ENCODE measurements around the gene PCDHGA8. TPM values are rescaled to one million over a fixed set of nuclear protein-coding genes. Genes with fewer than 3 reads are reported as not detected.
"Not testable (repeated sequence)": the region's sequence is repeated elsewhere in the genome, so short reads cannot be mapped to it uniquely, and the experiment has no call there.

The PCDHGA8 gene
- polyA plus RNA-seq: under 1 TPM in 2 of 4 donors, not detected in 2; 0.10 to 0.15 TPM
- long read RNA-seq, donor 1: 0 reads
- long read RNA-seq, donor 2: 0 reads
- long read RNA-seq, donor 3: 0 reads
- long read RNA-seq, donor 4: 0 reads
- long read RNA-seq, donor 5: 0 reads
- long read RNA-seq, donor 6, full-length matches to known transcripts: 2 of 2 reads
- long read RNA-seq, donor 6, partial matches to known transcripts: 0 of 2 reads
- long read RNA-seq, donor 6, other reads (novel, unspliced or antisense): 0 of 2 reads
- long read RNA-seq, donor 7, full-length matches to known transcripts: 4 of 4 reads
- long read RNA-seq, donor 7, partial matches to known transcripts: 0 of 4 reads
- long read RNA-seq, donor 7, other reads (novel, unspliced or antisense): 0 of 4 reads
- long read RNA-seq, donor 8: 0 reads
- long read RNA-seq, donor 9: 0 reads
- long read RNA-seq, donor 10: 0 reads

DNA sequence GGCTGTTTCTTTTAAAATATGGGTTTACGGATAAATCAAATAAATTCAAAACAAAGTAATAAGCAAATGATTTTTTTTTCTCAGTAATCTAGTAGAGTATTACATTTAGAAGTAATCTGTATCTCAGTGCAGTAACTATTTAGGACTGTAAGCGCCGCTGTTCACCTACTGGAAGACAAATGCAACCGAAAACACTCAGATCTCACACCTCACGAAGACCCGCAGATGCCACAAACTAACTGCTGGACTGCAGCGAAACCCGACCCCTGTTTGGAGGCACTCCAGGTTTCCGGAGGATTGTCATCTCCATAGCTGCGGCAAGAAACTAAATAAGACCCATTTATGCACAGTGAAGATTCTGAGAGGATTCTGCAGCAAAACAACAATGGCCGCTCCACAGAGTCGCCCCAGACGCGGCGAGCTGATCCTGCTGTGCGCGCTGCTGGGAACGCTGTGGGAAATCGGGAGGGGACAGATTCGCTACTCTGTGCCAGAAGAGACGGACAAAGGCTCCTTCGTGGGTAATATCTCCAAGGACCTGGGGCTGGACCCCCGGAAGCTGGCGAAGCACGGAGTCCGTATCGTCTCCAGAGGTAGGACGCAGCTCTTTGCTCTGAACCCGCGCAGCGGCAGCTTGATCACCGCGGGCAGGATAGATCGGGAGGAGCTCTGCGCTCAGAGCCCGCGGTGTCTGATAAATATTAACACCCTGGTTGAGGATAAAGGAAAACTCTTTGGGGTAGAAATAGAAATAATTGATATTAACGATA is at the start of gene PCDHGA8:
Gene PCDHGA8 (plus strand): TSS at position 205 of the 770 bp plus-strand sequence. CDS start 181 bp downstream, at position 386.
- Histone ChIP-seq H3K9me3 (ENCODE audit: control insufficient read depth in 2 of 2, insufficient read depth in 1 of 2, low read depth in 1 of 2, low read length in 1 of 2) (peaks cover 8 to 51% of the 10 kb centered on the region in 2 donors), H3K4me1 (ENCODE audit: control insufficient read depth in 3 of 3, insufficient read depth in 2 of 3, low read depth in 1 of 3, low read length in 2 of 3) (no peaks in the 10 kb centered on the region), H3K36me3 (ENCODE audit: control insufficient read depth in 3 of 3, insufficient read depth in 2 of 3, low read depth in 1 of 3, low read length in 3 of 3) (no peaks in the 10 kb centered on the region), H3K27me3 (ENCODE audit: control insufficient read depth in 3 of 3, insufficient read depth in 3 of 3, low read length in 3 of 3) (peaks cover 0 to 31% (median 23%) of the 10 kb centered on the region in 3 donors), H3K27ac (ENCODE audit: low read depth in 1 of 3, low read length in 2 of 3) (no peak within 1 kb of the TSS), H3K4me3 (ENCODE audit: low read depth in 1 of 3, low read length in 3 of 3) (no peak within 1 kb of the TSS)
- WGBS, 3 donors: 31 to 47% (median 46%) methylated on average over 38 of the region's 38 CpGs
- FAIRE-seq (no peak), DNase-seq (no peak)

DNA sequence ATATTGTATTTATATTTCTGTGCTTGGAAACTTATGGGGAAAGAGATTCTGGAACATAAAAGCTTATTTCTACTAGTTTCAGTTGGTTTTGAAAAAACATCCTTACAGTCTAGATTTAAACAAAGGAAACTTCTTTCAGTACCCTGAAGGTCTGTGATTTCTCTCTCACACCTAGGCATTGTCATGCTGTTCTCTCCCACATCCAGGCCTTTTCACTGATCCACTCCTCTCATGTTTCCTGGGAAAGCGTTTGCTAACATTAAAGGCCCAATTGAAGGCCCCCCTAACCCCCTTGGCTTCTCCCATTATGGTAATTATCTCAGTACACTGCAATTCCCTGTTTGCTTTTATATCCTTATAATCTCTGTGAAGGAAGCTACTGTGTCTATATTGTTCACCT is 49.7 kb upstream of the PCDHGA8 start:
- whole genome bisulfite sequencing, 3 donors: 4 to 25% (median 12%) methylated on average over 1 of the region's 1 CpG

DNA sequence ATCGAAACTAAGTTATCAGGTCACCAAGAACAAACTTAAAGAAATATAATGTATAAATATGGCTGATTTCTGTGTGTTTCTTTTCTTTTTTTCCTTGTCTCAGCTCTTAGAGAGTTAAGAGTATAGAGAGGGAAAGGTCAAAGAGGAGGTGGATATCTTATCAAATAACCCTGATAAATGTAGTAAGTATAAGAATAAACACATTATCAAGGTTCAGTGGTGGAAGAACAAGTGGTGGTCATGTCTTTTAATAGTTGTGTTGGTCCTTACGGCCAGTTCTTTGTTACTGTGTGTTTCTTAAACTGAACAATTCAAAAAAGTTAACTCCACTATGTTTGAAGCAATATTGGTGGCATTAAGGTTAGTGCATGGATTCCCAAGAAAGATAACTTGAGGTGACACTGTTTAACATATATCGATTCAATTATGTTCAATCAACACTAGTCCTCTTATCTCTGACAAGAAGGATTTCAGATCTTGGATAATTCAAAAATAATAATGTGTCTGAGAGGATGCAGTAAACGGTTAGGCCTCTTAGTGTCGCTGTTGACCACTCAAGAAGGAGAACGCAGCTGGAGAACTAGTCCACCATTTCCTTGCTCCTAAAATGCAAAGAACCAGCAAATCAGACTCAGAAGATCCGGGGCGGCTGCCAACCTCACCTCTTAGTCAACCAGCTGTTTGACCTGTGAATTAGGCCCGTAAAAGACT is 49.0 kb upstream of the PCDHGA8 start, which contains the start of gene PCDHGA3:
Gene PCDHGA3 (plus strand): TSS at position 588 of the 711 bp plus-strand sequence. CDS start 205 bp downstream, outside the sequence.
- DNase-seq (no peak), FAIRE-seq (no peak)
- Histone ChIP-seq H3K36me3 (ENCODE audit: control insufficient read depth in 3 of 3, insufficient read depth in 2 of 3, low read depth in 1 of 3, low read length in 3 of 3) (no peaks in the 10 kb centered on the region), H3K27me3 (ENCODE audit: control insufficient read depth in 3 of 3, insufficient read depth in 3 of 3, low read length in 3 of 3) (peaks cover 0 to 15% (median 12%) of the 10 kb centered on the region in 3 donors), H3K9me3 (ENCODE audit: control insufficient read depth in 2 of 2, insufficient read depth in 1 of 2, low read depth in 1 of 2, low read length in 1 of 2) (peaks cover 2 to 58% of the 10 kb centered on the region in 2 donors), H3K27ac (ENCODE audit: low read depth in 1 of 3, low read length in 2 of 3) (no peak within 1 kb of the TSS), H3K4me3 (ENCODE audit: low read depth in 1 of 3, low read length in 3 of 3) (no peak within 1 kb of the TSS), H3K4me1 (ENCODE audit: control insufficient read depth in 3 of 3, insufficient read depth in 2 of 3, low read depth in 1 of 3, low read length in 2 of 3) (no peaks in the 10 kb centered on the region)
- 27 to 38% (median 37%) methylated on average over 9 of the region's 9 CpGs for WGBS, 3 donors

More for the DNA sequence above, 49.7 kb upstream of the PCDHGA8 start:
- FAIRE-seq (no peak), DNase-seq (no peak)
- Histone ChIP-seq H3K27me3 (ENCODE audit: control insufficient read depth in 3 of 3, insufficient read depth in 3 of 3, low read length in 3 of 3) (peaks cover 0 to 15% (median 12%) of the 10 kb centered on the region in 3 donors), H3K4me1 (ENCODE audit: control insufficient read depth in 3 of 3, insufficient read depth in 2 of 3, low read depth in 1 of 3, low read length in 2 of 3) (no peaks in the 10 kb centered on the region), H3K4me3 (ENCODE audit: low read depth in 1 of 3, low read length in 3 of 3) (no peak overlapping the region), H3K36me3 (ENCODE audit: control insufficient read depth in 3 of 3, insufficient read depth in 2 of 3, low read depth in 1 of 3, low read length in 3 of 3) (no peaks in the 10 kb centered on the region), H3K9me3 (ENCODE audit: control insufficient read depth in 2 of 2, insufficient read depth in 1 of 2, low read depth in 1 of 2, low read length in 1 of 2) (peaks cover 2 to 58% of the 10 kb centered on the region in 2 donors), H3K27ac (ENCODE audit: low read depth in 1 of 3, low read length in 2 of 3) (no peak overlapping the region)

DNA sequence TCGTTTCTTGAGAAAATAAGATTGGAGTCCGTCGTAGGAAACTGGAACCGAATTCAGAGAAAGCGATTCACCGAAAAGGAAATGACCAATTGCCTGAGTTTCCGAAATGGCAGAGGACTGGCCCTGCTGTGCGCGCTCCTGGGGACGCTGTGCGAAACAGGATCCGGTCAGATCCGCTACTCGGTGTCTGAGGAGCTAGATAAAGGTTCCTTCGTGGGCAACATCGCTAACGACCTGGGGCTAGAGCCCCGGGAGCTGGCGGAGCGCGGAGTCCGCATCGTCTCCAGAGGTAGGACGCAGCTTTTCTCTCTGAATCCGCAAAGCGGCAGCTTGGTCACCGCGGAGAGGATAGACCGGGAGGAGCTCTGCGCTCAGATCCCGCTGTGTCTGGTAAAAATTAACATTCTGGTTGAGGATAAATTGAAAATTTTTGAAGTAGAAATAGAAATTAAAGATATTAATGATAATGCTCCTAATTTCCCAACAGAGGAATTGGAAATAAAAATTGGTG is 48.4 kb upstream of the PCDHGA8 start:
- WGBS, 3 donors: 32 to 56% (median 52%) methylated on average over 31 of the region's 31 CpGs
- H3K4me1 ChIP-seq (ENCODE audit: control insufficient read depth in 3 of 3, insufficient read depth in 2 of 3, low read depth in 1 of 3, low read length in 2 of 3): no peaks in the 10 kb centered on the region
- FAIRE-seq (no peak), DNase-seq (no peak)
- H3K27ac ChIP-seq (ENCODE audit: low read depth in 1 of 3, low read length in 2 of 3): no peak overlapping the region
- H3K27me3 ChIP-seq (ENCODE audit: control insufficient read depth in 3 of 3, insufficient read depth in 3 of 3, low read length in 3 of 3): peaks cover 0 to 10% (median 7%) of the 10 kb centered on the region in 3 donors
- H3K9me3 ChIP-seq (ENCODE audit: control insufficient read depth in 2 of 2, insufficient read depth in 1 of 2, low read depth in 1 of 2, low read length in 1 of 2): peaks cover 2 to 55% of the 10 kb centered on the region in 2 donors
- H3K36me3 ChIP-seq (ENCODE audit: control insufficient read depth in 3 of 3, insufficient read depth in 2 of 3, low read depth in 1 of 3, low read length in 3 of 3): no peaks in the 10 kb centered on the region
- no peak overlapping the region for H3K4me3 ChIP-seq (ENCODE audit: low read depth in 1 of 3, low read length in 3 of 3)

DNA sequence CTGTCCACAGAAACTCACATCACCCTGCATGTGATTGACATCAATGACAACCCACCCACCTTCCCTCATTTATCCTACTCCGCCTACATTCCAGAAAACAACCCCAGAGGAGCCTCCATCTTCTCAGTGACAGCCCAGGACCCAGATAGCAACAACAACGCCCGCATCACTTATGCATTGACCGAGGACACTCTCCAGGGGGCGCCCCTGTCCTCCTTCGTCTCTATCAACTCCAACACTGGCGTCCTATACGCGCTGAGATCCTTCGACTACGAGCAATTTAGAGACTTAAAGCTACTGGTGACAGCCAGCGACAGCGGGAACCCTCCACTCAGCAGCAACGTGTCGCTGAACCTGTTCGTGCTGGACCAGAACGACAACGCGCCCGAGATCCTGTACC is 47.1 kb upstream of the PCDHGA8 start:
- FAIRE-seq (no peak), DNase-seq (no peak)
- Histone ChIP-seq H3K36me3 (ENCODE audit: control insufficient read depth in 3 of 3, insufficient read depth in 2 of 3, low read depth in 1 of 3, low read length in 3 of 3) (no peaks in the 10 kb centered on the region), H3K4me1 (ENCODE audit: control insufficient read depth in 3 of 3, insufficient read depth in 2 of 3, low read depth in 1 of 3, low read length in 2 of 3) (no peaks in the 10 kb centered on the region), H3K9me3 (ENCODE audit: control insufficient read depth in 2 of 2, insufficient read depth in 1 of 2, low read depth in 1 of 2, low read length in 1 of 2) (peaks cover 0 to 51% of the 10 kb centered on the region in 2 donors), H3K27me3 (ENCODE audit: control insufficient read depth in 3 of 3, insufficient read depth in 3 of 3, low read length in 3 of 3) (peaks cover 0 to 14% (median 3%) of the 10 kb centered on the region in 3 donors), H3K27ac (ENCODE audit: low read depth in 1 of 3, low read length in 2 of 3) (no peak overlapping the region), H3K4me3 (ENCODE audit: low read depth in 1 of 3, low read length in 3 of 3) (no peak overlapping the region)
- 40 to 55% (median 50%) methylated on average over 20 of the region's 20 CpGs for WGBS, 3 donors

DNA sequence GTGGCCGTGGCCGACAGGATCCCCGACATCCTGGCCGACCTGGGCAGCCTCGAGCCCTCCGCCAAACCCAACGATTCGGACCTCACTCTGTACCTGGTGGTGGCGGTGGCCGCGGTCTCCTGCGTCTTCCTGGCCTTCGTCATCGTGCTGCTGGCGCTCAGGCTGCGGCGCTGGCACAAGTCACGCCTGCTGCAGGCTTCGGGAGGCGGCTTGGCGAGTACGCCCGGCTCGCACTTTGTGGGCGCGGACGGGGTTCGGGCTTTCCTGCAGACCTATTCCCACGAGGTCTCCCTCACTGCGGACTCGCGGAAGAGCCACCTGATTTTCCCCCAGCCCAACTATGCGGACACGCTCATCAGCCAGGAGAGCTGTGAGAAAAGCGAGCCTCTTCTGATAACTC is 46.4 kb upstream of the PCDHGA8 start:
- not testable (repeated sequence) for H3K36me3 ChIP-seq (ENCODE audit: control insufficient read depth in 3 of 3, insufficient read depth in 2 of 3, low read depth in 1 of 3, low read length in 3 of 3); H3K27ac ChIP-seq (ENCODE audit: low read depth in 1 of 3, low read length in 2 of 3); H3K4me1 ChIP-seq (ENCODE audit: control insufficient read depth in 3 of 3, insufficient read depth in 2 of 3, low read depth in 1 of 3, low read length in 2 of 3); FAIRE-seq; H3K4me3 ChIP-seq (ENCODE audit: low read depth in 1 of 3, low read length in 3 of 3); DNase-seq
- Histone ChIP-seq H3K9me3 (ENCODE audit: control insufficient read depth in 2 of 2, insufficient read depth in 1 of 2, low read depth in 1 of 2, low read length in 1 of 2) (peaks cover 0 to 53% of the 10 kb centered on the region in 2 donors), H3K27me3 (ENCODE audit: control insufficient read depth in 3 of 3, insufficient read depth in 3 of 3, low read length in 3 of 3) (peaks cover 0 to 18% (median 8%) of the 10 kb centered on the region in 3 donors)
- WGBS, 3 donors: 50 to 63% (median 59%) methylated on average over 17 to 27 of the region's 35 CpGs

DNA sequence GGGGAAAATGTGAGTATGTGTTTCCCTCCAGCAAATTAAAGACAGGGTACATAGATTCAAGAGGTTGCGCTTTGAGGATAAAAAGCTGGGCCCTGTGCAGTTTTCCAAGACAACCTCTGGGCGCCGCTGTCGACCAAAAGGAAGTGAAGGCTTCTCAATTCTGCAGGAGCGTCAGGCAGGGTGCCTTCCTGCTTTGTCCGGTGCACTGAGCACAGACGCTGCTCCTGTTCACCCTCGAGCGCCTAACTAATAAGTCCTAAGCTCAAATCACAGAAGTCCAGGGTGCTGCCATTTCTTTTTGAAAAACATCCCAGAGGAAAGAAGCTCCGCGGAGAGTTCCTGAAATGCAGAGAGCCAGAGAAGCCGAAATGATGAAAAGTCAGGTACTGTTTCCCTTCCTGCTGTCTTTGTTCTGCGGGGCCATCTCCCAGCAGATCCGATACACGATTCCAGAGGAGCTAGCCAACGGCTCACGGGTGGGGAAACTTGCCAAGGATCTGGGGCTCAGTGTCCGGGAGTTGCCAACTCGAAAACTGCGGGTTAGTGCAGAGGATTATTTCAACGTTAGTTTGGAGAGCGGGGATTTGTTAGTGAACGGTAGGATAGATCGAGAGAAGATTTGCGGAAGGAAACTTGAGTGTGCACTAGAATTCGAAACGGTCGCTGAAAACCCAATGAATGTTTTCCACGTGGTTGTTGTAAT is 42.4 kb upstream of the PCDHGA8 start, which contains the start of gene PCDHGB1:
Gene PCDHGB1 (plus strand): TSS at position 183 of the 703 bp plus-strand sequence. CDS start 162 bp downstream, at position 345.
- no peak for FAIRE-seq
- peaks cover 2 to 20% (median 13%) of the 10 kb centered on the region in 3 donors for H3K27me3 ChIP-seq (ENCODE audit: control insufficient read depth in 3 of 3, insufficient read depth in 3 of 3, low read length in 3 of 3)
- no peak within 1 kb of the TSS for H3K4me3 ChIP-seq (ENCODE audit: low read depth in 1 of 3, low read length in 3 of 3)
- DNase-seq: peak in 1 of 2 donors; percentile 15
- WGBS, 3 donors: 28 to 37% (median 37%) methylated on average over 29 of the region's 29 CpGs
- H3K36me3 ChIP-seq (ENCODE audit: control insufficient read depth in 3 of 3, insufficient read depth in 2 of 3, low read depth in 1 of 3, low read length in 3 of 3): no peaks in the 10 kb centered on the region
- no peak within 1 kb of the TSS for H3K27ac ChIP-seq (ENCODE audit: low read depth in 1 of 3, low read length in 2 of 3)
- no peaks in the 10 kb centered on the region for H3K4me1 ChIP-seq (ENCODE audit: control insufficient read depth in 3 of 3, insufficient read depth in 2 of 3, low read depth in 1 of 3, low read length in 2 of 3)
- H3K9me3 ChIP-seq (ENCODE audit: control insufficient read depth in 2 of 2, insufficient read depth in 1 of 2, low read depth in 1 of 2, low read length in 1 of 2): peaks cover 2 to 55% of the 10 kb centered on the region in 2 donors

Data from small intestine (tissue), 16 donors.